ENCODE results near the gene AOC2.
"Not testable (repeated sequence)": the region's sequence is repeated elsewhere in the genome, so short reads cannot be mapped to it uniquely, and the experiment has no call there.

The AOC2 gene

DNA sequence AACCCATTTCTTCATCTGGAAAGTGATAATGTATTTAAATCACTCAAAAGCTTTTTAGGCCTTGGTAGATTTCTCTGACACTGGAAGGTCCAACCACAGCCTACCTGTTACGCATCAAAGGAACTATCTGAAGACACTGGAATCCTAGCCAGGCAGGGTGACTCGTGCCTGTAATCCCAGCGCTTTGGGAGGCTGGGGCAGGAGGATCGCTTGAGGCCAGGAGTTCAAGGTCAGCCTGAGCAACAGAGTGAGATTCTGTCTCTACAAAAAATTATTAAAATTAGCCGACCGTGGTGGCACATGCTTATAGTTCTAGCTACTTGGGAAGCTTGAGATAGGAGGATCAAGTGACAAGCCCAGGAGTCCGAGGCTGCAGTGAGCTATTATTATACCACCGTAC, 37.8 kb downstream of the AOC2 start:
- no peak for DNase-seq

DNA sequence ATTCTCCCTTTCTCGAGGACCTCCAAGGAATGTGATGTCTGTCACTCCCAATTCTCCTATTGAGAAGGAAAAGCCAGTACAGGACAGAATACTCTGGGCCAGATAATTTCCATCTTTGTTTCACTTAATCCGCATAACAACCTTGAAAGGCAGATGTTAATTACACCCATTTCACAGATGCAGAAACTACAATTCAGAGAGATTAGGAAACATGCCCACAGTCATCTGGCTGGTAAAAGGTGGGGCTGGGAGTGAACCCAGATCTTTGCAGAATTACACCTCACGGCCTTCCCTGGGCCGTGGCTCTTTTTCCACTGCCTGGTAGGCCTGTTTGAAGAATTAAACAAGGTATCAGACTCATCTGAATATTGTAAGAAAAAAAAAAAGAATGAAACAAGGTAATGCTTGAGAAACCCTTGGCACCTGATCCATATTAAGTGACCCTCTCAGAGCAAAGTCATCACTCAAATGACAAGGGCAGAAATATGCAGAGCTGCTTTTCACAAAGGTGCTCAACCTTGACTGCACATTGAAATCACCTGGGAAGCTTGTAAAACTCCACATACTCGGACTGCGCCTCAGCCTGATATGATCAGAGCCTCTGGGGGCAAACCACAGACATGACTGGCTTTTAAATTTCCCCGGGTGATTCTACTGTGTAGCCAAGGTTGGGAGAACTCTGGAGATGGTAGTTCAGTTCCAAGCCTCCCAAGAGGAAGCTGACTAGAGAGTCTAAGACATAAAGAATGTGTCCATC, 39.6 kb downstream of the AOC2 start:
- DNase-seq = no peak

DNA sequence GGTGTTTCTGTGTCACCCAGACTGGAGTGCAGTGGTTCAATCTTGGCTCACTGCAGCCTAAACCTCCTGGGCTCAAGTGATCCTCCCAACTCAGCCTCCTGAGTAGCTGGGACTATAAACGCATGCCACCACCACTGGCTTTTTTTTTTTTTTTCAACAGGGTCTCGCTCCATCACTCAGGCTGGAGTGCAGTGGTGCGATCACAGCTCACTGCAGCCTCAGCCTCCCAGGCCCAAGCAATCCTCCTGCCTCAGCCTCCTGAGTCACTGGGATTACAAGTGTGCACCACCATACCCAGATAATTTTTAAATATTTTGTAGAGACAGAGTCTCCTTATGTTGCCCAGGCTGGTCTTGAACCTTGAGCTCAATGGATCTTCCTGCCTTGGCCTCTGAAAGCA, 41.4 kb downstream of the AOC2 start:
- DNase-seq = not testable (repeated sequence)

DNA sequence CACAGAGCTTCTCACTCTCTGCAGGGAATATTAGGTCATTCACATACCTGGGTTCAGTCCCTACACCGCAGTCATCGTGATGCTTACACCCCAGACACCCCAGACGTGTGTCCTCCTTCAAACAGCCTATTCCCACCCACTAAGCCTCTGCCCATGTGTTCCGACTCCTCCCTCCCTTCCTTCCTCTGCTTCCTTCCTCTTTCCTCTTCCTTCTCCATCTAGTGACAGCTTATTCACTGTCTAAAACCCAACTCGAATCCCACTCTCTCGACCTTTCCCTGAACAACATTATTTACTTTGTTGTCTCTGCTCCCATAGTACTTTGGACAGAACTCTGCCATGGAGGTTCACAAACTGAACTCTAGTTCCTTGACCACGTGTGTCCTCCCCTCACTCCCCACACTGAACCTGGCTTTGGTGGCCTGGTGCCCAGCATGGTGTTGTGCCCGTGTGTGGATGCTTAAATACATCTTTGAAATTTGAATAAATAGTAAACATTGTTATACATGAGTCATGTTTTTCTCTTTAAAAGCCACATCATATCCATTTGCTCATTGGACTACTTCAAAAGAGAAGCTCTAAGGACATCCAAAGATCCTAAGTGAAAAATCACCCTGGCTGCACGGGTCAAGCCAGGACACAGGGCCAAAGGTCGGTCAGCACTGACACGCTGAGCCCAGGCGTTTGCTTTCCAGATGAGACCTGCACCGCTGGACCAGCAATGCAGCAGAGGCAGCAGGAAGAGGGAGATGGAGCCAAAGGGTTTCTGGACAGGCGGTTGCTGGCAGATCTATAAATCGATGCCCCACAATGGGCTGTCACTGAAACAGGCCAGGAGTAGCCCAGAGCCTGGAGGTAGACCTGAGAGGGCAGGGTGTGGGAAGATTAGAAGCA, 42.1 kb downstream of the AOC2 start:
- no peak for DNase-seq

DNA sequence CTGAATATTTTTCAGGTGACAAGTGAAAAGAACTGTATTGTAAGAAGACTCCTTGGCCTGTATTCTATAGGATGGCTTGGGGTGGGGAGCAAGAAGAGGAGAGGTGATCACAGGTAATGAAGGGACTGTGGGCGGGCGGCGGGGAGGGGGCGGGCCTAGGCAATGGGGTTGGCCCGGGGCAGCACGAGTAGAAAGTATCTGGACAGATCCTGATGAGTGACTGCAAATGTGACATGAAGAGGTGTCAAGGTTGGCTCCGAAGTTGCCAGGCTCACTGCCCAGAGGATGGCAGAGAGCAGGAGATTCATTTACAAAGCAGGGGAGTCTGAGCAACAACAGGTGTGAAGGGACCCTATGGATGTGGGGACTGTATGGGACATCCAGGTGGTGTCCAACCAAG, 45.4 kb downstream of the AOC2 start:
- DNase-seq = no peak

DNA sequence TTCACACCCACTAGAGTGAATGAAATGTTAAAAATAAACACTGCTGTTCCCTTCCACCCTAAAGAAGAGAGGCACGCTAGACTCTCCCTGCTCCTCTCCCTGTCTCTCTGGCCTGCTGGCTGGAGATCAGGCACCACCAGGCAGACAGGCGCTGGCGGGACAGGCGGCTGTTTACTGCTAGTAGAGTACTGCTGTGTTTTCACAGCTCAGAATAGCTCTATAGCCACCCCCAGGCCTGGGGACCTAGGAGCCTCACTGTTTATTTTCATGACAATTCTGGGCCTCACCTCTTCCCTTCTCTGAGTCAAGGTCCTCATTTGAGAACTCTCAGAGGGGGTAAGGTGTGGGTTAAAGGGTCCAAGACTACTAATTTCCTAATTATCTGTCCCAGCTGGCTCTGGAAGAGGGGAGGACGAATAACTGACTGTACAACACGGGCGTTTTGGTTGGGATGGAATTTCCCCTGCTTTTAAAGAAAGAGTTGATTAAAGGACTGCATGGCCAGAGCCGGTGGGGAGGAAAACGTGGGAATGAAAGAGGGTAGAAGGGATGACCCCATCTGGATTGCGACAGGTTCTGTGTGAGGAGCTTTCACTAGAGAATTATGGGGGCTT, 47.3 kb downstream of the AOC2 start:
- no peak for DNase-seq

DNA sequence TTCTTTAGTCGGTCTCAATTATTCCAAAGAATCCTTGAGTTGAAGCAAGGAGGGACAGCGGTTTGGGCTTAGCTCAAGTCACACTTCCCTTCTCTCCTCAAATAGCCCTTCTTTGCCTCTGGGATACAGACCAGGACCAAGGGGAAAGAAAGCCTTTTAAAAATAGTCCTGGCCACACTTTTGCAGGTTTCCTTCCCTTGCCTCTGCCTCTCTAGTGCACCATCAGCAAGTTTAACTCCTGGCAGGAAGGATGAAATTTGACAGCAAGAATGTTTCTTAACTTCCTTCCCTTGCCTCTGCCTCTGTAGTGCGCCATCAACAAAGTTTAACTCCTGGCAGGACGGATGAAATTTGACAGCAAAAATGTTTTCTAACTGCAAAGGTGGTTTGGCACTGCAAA, 49.0 kb downstream of the AOC2 start:
- no peak for DNase-seq

DNA sequence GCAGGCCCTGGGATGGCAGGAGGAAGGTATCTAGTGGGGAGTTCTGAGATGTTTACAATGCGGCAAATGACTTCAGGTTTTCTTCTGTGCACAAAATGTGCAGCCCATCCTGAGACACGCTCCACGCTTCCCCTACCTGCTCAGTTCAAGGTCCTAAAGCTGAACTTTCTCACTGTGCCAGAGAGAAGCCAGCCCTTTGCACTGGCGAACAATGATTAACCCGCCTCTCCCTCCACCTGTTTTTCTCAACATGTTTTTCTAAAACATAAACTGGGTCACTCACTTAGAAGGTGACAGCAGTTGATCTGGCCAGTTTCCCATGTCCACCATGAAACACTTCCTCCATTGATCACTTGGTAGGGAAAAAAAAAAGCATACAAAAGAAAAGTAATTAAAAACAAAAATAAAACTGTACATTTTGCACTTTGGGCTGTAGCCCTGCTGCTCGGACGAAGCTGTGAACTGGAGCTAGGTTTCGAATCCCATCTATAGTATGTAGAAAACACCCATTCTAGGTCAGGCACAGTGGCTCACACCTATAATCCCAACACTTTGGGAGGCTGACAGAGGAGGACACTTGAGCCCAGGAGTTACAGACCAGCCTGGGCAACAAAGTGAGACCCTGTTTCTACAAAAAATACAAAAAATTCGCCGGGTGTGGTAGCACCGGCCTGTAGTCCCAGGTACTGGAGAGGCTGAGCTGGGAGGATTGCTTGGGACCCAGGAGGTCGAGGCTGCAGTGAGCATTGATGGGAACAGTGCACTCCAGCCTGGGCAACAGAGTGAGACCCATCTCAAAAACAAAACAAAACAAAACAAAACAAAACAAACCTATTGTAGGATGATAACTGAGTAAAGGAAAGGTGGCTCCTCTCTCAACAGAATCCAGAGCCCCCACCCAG, 50.2 kb downstream of the AOC2 start:
- no peak for DNase-seq

DNA sequence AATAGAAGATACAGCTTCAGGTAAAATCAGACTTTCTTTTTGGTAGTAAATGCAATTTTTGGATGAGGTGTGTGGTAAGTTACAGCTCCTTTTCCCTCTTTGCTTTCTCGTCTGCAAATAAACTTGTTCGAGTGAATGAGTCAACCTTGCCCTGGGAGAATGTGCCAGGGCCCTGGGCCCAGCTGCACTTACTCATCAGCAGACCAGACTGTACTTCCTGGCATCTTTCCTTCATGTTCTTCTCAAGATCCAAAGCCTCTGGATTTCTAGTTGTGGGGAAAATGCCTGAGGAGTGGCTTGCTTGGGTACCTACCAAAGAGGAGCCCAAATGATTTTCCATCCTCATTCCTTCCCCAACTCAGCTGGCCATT, 50.8 kb downstream of the AOC2 start:
- no peak for DNase-seq

DNA sequence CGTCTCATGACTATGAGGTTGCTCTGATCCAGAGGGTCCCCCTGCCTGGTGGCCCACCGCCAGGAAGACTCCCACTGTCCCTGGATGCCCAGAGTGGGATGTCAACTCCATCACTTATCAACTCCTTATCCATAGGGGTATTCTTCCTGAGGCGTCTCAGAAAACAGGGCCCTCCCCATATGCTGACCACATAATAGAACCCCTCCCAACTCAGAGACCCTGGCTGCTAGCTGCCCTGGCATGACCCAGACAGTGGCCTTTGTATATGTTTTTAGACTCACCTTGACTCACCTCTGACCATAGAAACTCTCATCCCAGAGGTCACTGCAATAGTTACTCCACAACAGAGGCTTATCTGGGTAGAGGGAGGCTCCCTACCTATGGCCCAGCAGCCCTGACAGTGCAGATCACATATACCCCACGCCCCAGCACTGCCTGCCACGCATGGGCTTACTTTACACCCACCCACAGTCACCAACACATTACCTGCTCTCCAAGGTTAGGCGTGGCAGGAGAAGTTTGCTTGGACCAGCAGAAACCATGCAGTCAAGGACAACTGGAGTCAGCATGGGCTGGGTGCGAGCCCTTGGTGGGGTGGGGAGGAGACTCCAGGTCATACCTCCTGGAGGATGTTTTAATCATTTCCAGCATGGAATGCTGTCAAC, 53.9 kb downstream of the AOC2 start:
- no peak for DNase-seq

DNA sequence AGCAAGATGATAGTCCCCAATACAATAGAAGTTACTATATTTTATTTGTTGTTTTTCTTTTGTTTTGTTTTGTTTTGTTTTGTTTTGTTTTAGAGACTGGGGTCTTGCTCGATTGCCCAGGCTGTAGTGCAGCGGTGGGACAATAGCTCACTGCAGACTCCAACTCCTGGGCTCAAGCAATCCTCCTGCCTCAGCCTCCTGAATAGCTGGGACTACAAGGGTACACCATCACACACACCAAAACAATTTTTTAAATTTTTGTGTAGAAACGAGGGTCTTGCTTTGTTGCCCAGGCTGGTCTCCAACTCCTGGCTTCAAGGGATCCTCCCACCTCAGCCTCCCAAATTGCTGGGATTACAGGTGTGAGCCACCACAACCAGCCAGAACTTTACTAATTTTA, 55.6 kb downstream of the AOC2 start:
- DNase-seq = not testable (repeated sequence)
